Measurements from ENCODE around the gene EFHC1. TPM values are rescaled to one million over a fixed set of nuclear protein-coding genes. Genes with fewer than 3 reads are reported as not detected.

The EFHC1 gene
- total and polyA plus RNA-seq, 8 donors: 14.6 to 73.0 (median 53.1) TPM

- Histone ChIP-seq H3K9me3 (no peaks in the 10 kb centered on the region), H3K27me3 (no peaks in the 10 kb centered on the region), H3K4me1 (peaks cover 1 to 18% of the 10 kb centered on the region in 2 donors), H3K27ac (no peak overlapping the region), H3K4me3 (no peak overlapping the region), H3K36me3 (no peaks in the 10 kb centered on the region)
- ATAC-seq (no peak), DNase-seq (no peak)
- intact Hi-C loops (cut with DNase I): loop anchor here in 1 of 2 donors (5.0 kb wide), 1 partner anchor 246 kb away; no protein-coding TSS in a partner anchor
- TF ChIP-seq, protein P1, sequence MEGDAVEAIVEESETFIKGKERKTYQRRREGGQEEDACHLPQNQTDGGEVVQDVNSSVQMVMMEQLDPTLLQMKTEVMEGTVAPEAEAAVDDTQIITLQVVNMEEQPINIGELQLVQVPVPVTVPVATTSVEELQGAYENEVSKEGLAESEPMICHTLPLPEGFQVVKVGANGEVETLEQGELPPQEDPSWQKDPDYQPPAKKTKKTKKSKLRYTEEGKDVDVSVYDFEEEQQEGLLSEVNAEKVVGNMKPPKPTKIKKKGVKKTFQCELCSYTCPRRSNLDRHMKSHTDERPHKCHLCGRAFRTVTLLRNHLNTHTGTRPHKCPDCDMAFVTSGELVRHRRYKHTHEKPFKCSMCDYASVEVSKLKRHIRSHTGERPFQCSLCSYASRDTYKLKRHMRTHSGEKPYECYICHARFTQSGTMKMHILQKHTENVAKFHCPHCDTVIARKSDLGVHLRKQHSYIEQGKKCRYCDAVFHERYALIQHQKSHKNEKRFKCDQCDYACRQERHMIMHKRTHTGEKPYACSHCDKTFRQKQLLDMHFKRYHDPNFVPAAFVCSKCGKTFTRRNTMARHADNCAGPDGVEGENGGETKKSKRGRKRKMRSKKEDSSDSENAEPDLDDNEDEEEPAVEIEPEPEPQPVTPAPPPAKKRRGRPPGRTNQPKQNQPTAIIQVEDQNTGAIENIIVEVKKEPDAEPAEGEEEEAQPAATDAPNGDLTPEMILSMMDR (IDR thresholded peaks at IDR 0.05): no peak
Observed at GRCh38 chr6:52415917-52416628, 4.1 kb upstream of the EFHC1 start.

GRCh38 chr6:52416629-52417151 lies 3.5 kb upstream of the EFHC1 start:
- DNase-seq (peak in 2 of 4 donors; percentile 46 to 66), ATAC-seq (peak; percentile 43)
- H3K27me3 ChIP-seq: no peaks in the 10 kb centered on the region
- H3K4me1 ChIP-seq: peaks cover 5 to 19% of the 10 kb centered on the region in 2 donors
- no peaks in the 10 kb centered on the region for H3K9me3 ChIP-seq
- TF ChIP-seq, protein P1 (IDR thresholded peaks at IDR 0.05): peak; percentile 72 to 81
- intact Hi-C loops (cut with DNase I): loop anchor here in 1 of 2 donors (5.0 kb wide), 1 partner anchor 246 kb away; no protein-coding TSS in a partner anchor
- H3K36me3 ChIP-seq: no peaks in the 10 kb centered on the region
- H3K4me3 ChIP-seq: no peak overlapping the region
- H3K27ac ChIP-seq: no peak overlapping the region

GRCh38 chr6:52417675-52418111 lies 2.4 kb upstream of the EFHC1 start:
- DNase-seq (no peak), ATAC-seq (no peak)
- Histone ChIP-seq H3K4me1 (peaks cover 5 to 19% of the 10 kb centered on the region in 2 donors), H3K27me3 (no peaks in the 10 kb centered on the region), H3K4me3 (no peak overlapping the region), H3K9me3 (no peaks in the 10 kb centered on the region), H3K36me3 (no peaks in the 10 kb centered on the region), H3K27ac (peak overlapping the region; percentile 7 to 41)
- TF ChIP-seq, protein P1 (IDR thresholded peaks at IDR 0.05): no peak
- intact Hi-C loops (cut with DNase I): loop anchor here in 1 of 2 donors (5.0 kb wide), 1 partner anchor 245 kb away; no protein-coding TSS in a partner anchor

- Histone ChIP-seq H3K36me3 (no peaks in the 10 kb centered on the region), H3K4me3 (no peak overlapping the region), H3K9me3 (no peaks in the 10 kb centered on the region), H3K4me1 (peaks cover 5 to 19% of the 10 kb centered on the region in 2 donors), H3K27me3 (no peaks in the 10 kb centered on the region), H3K27ac (no peak overlapping the region)
- ATAC-seq (no peak), DNase-seq (no peak)
- TF ChIP-seq, protein P1 (IDR thresholded peaks at IDR 0.05): no peak
- intact Hi-C loops (cut with DNase I): loop anchor here in 1 of 2 donors (5.0 kb wide), 1 partner anchor 244 kb away; no protein-coding TSS in a partner anchor
Observed at GRCh38 chr6:52418606-52419005, 1.5 kb upstream of the EFHC1 start.
